GM12892 (cell line): ENCODE measurements around the gene RBFA.

Source experiments
- POLR2A ChIP-seq: IDR thresholded peaks from 2 replicates; pipeline ENCODE4 v1.6.1; 2011; ENCODE audit warnings: low read depth, low read length, control low read depth
- POLR2AphosphoS5 ChIP-seq: IDR thresholded peaks from 2 replicates; pipeline ENCODE4 v1.6.1; 2011; ENCODE audit warnings: low read depth, low read length, control low read depth

DNA sequence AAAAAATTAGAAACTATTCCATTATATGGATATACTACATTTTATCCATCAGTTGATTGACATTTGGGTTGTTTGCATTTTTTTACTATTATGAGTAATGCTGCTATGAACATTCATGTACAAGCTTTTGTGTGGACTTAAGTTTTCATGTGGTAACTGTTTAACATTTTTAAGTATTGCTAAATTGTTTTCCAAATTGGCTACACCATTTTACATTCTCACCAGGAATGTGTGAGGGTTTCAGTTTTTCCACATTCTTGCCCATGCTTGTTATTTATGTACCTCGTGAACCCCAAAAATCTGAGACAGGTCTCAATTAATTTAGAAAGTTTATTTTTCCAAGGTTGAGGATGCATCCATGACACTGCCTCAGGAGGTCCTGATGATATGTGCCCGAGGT lies 42.7 kb upstream of the RBFA start:
- no peak for TF ChIP-seq POLR2AphosphoS5
- no peak for TF ChIP-seq POLR2A
